ENCODE results near the gene SPOCK1. TPM values are rescaled to one million over a fixed set of nuclear protein-coding genes. Genes with fewer than 3 reads are reported as not detected.

The SPOCK1 gene
- total RNA-seq, 1 experiment from 2014 or later: 10.9 TPM

DNA sequence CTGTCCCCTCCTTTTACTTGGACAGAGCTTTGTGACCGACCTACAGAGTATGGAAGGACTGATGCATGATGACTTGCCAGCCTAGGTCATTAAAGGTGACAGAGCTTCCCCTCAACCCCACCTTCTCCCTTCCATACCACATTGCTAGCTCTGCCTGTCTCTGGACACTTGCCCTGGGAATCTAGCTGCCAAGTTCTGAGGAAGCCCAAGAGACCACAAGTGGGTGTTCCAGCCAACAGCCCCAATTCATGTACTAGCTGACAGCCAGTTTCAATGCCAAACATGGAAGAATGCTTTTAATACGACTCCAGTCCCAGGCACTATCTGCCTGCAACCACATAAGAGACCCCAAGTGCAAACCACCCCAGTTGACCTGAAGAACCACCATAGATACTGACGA, 477.1 kb downstream of the SPOCK1 start:
- no peak overlapping the region for H3K9ac ChIP-seq (ENCODE audit: extremely low read depth, insufficient read length, low read length)
- no peak overlapping the region for H3K27ac Mint-ChIP-seq
- no CpG with 5 or more reads among the region's 3 CpGs for WGBS (ENCODE audit: extremely low coverage, insufficient read length, low lambda C conversion rate)
- H3K9me3 Mint-ChIP-seq: no peaks in the 10 kb centered on the region
- H3K23ac ChIP-seq (ENCODE audit: insufficient read length, low read depth, low read length): no peak overlapping the region
- no peak overlapping the region for H3K27ac ChIP-seq (ENCODE audit: insufficient read length, low read depth, low read length)
- no peaks in the 10 kb centered on the region for H3K79me2 ChIP-seq (ENCODE audit: insufficient read depth, low read length)
- TF ChIP-seq, protein P1, sequence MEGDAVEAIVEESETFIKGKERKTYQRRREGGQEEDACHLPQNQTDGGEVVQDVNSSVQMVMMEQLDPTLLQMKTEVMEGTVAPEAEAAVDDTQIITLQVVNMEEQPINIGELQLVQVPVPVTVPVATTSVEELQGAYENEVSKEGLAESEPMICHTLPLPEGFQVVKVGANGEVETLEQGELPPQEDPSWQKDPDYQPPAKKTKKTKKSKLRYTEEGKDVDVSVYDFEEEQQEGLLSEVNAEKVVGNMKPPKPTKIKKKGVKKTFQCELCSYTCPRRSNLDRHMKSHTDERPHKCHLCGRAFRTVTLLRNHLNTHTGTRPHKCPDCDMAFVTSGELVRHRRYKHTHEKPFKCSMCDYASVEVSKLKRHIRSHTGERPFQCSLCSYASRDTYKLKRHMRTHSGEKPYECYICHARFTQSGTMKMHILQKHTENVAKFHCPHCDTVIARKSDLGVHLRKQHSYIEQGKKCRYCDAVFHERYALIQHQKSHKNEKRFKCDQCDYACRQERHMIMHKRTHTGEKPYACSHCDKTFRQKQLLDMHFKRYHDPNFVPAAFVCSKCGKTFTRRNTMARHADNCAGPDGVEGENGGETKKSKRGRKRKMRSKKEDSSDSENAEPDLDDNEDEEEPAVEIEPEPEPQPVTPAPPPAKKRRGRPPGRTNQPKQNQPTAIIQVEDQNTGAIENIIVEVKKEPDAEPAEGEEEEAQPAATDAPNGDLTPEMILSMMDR (conservative IDR thresholded peaks at IDR 0.05): no peak
- no peak overlapping the region for H2AFZ ChIP-seq (ENCODE audit: low read length)
- H2BK12ac ChIP-seq (ENCODE audit: insufficient read length, low read depth, low read length): no peak overlapping the region
- DNase-seq: no peak
- H3K9me3 ChIP-seq (ENCODE audit: control insufficient read depth, low read depth, low read length): no peaks in the 10 kb centered on the region
- H3K27me3 Mint-ChIP-seq (ENCODE audit: low read depth): no peaks in the 10 kb centered on the region; the same call in none of the 2 replicates
- H3K4me3 Mint-ChIP-seq: no peak overlapping the region
- H4K91ac ChIP-seq (ENCODE audit: insufficient read length, low read depth, low read length): no peak overlapping the region
- H2BK5ac ChIP-seq (ENCODE audit: insufficient read length, low read length): no peak overlapping the region
- H4K5ac ChIP-seq (ENCODE audit: insufficient read length, low read depth, low read length): no peak overlapping the region
- H3K36me3 Mint-ChIP-seq (ENCODE audit: insufficient read depth in 1 of 3, low read depth in 3 of 3): no peaks in the 10 kb centered on the region; a peak in 1 of 7 replicates
- no peaks in the 10 kb centered on the region for H4K20me1 ChIP-seq (ENCODE audit: control insufficient read depth, insufficient read depth, insufficient read length)
- no peak overlapping the region for H3K56ac ChIP-seq (ENCODE audit: insufficient read length, low read depth, low read length)
- H3K4me2 ChIP-seq (ENCODE audit: insufficient read depth, insufficient read length, low read length): no peak overlapping the region
- no peaks in the 10 kb centered on the region; the same call in 1 of the 2 replicates for H3K4me1 ChIP-seq (ENCODE audit: insufficient read depth, low read length)
- H3K27me3 ChIP-seq (ENCODE audit: insufficient read depth, low read length): no peaks in the 10 kb centered on the region
- no peak overlapping the region for H3T11ph ChIP-seq (ENCODE audit: low read length)
- no peaks in the 10 kb centered on the region for H3K79me1 ChIP-seq (ENCODE audit: insufficient read depth, low read depth, low read length, poor library complexity, severe bottlenecking)
- H3K4ac ChIP-seq (ENCODE audit: low read depth, low read length): no peak overlapping the region
- H2BK120ac ChIP-seq (ENCODE audit: low read depth, low read length, poor library complexity, severe bottlenecking): no peak overlapping the region
- no peak overlapping the region for H3K18ac ChIP-seq (ENCODE audit: insufficient read length, low read depth, low read length)
- H2BK20ac ChIP-seq (ENCODE audit: low read depth, low read length, poor library complexity, severe bottlenecking): no peak overlapping the region
- no peak overlapping the region for H2BK15ac ChIP-seq (ENCODE audit: low read depth, low read length)
- no peak overlapping the region for H4K8ac ChIP-seq (replicated peaks; ENCODE audit: insufficient read length, low read depth, low read length)
- H2AK5ac ChIP-seq (ENCODE audit: insufficient read length, low read length): no peak overlapping the region
- peaks cover 2% of the 10 kb centered on the region in 2 experiments; a peak in 2 of 4 replicates for H3K4me1 Mint-ChIP-seq
- H3K14ac ChIP-seq (ENCODE audit: insufficient read depth, low read length): no peak overlapping the region
- no peaks in the 10 kb centered on the region for H3K23me2 ChIP-seq (ENCODE audit: insufficient read length, low read depth, low read length, poor library complexity, severe bottlenecking)

Data from H9 (cell line).